HepG2 (cell line): ENCODE data around the gene COL9A3. TPM values are rescaled to one million over a fixed set of nuclear protein-coding genes. Genes with fewer than 3 reads are reported as not detected.
A peak's percentile ranks its signal among the peaks of the same experiment; 100 is the strongest.

Experiments
- HNRNPLL ChIP-seq: fragments of 200-400 bp; formaldehyde crosslinking; IDR thresholded peaks from 2 replicates; pipeline ENCODE4 v1.6.1; 2017; ENCODE audit warnings: mild to moderate bottlenecking, low read depth, low read length; ENCODE audit not compliant: poor library complexity, severe bottlenecking
- MTF2 ChIP-seq: sonication (generic); formaldehyde crosslinking; IDR thresholded peaks from 2 replicates; pipeline ENCODE4 v1.5.0; 2020; ENCODE audit warnings: missing genetic modification reagents, borderline replicate concordance
- NRL ChIP-seq: sonication (generic); formaldehyde crosslinking; IDR thresholded peaks from 2 replicates; pipeline ENCODE4 v1.5.0; 2020; ENCODE audit warnings: missing genetic modification reagents, mild to moderate bottlenecking, moderate library complexity, borderline replicate concordance
- SPEN ChIP-seq: sonication (generic); formaldehyde crosslinking; IDR thresholded peaks from 2 replicates; pipeline ENCODE4 v1.5.1; 2020; ENCODE audit warnings: low read depth, mild to moderate bottlenecking, missing genetic modification reagents
- ZBTB40 ChIP-seq, 2 experiments: fragments of 450-650 bp in 1 of 2; sonication (generic) in 1 of 2; formaldehyde crosslinking in 1 of 2; IDR thresholded peaks; 2 replicates each; pipeline versions ENCODE4 v1.6.1 to v1.8.0; 2016 to 2022; ENCODE audit warnings: antibody characterized with exemption in 1 of 2, mild to moderate bottlenecking in 1 of 2, missing genetic modification reagents in 1 of 2
- polyA plus RNA-seq, 8 experiments: library from polyadenylated mRNA; depleted of rRNA in 3 of 8; stranded (reverse) in 7 of 8; unstranded in 1 of 8; fragments of >200 nt; fragmentation: Illumina TruSeq in 4 of 8; extraction: Trizol in 4 of 8; gene quantifications; 2 replicates each; pipeline versions ENCODE4 v1.2.1 to v1.2.3, GENCODE V29; 2011 to 2016; ENCODE audit warnings: low read depth in 4 of 8, missing spikeins in 1 of 8, mixed read lengths in 1 of 8; ENCODE audit not compliant: insufficient read depth in 1 of 8
- total RNA-seq, 5 experiments: library from RNA; depleted of rRNA; stranded (reverse); fragments of >200 nt; fragmentation: Illumina TruSeq; extraction: Trizol; gene quantifications; 2 replicates each; pipeline ENCODE4 v1.2.3, GENCODE V29; 2016; ENCODE audit warnings: low read depth in 1 of 5
- TF ChIP-seq, protein P1 (sequence below): sonication (generic); formaldehyde crosslinking; IDR thresholded peaks from 2 replicates; pipeline ENCODE4 v1.5.0; 2020; ENCODE audit warnings: missing genetic modification reagents

The COL9A3 gene
- total and polyA plus RNA-seq, 2 of the 13 experiments (the other 11 are each of a cell fraction or from before 2014, with no cell fraction given), result 155 to 204 TPM

GRCh38 chr20:62826646-62827310 lies 9.9 kb downstream of the COL9A3 start (continued):
- no peak for TF ChIP-seq ZBTB40 (IDR thresholded peaks at IDR 0.05)
- no peak for TF ChIP-seq ZBTB40 (CRISPR knock-in tag; IDR thresholded peaks at IDR 0.05)
- no peak for TF ChIP-seq SPEN (CRISPR knock-in tag)
- no peak for TF ChIP-seq MTF2 (CRISPR knock-in tag)
- peak; percentile 23 for TF ChIP-seq HNRNPLL
- no peak for TF ChIP-seq NRL (CRISPR knock-in tag)
- TF ChIP-seq, protein P1, sequence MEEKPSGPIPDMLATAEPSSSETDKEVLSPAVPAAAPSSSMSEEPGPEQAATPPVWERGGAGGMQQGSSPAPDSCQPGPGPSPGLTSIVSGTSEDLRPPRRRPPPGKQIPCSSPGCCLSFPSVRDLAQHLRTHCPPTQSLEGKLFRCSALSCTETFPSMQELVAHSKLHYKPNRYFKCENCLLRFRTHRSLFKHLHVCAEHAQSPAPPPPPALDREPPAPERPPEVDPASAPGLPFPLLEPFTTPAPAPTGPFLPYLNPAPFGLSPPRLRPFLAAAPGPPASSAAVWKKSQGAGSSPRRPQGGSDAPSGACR (CRISPR knock-in tag), result no peak
